ACC112 (cell line): ENCODE measurements around the gene RABL6.
"Not testable (repeated sequence)": the region's sequence is repeated elsewhere in the genome, so short reads cannot be mapped to it uniquely, and the experiment has no call there.

Experiments used
- H2AFZ ChIP-seq: fragments of 200-600 bp; sonication (generic); one replicate; pipeline ENCODE4 v1.6.0; 2017; ENCODE audit warnings: antibody characterized with exemption, low read length; ENCODE audit not compliant: unreplicated experiment
- H3K27ac ChIP-seq: fragments of 200-600 bp; sonication (generic); 2 replicates; pipeline ENCODE4 v1.5.1; 2014; ENCODE audit warnings: low read depth, mild to moderate bottlenecking, antibody characterized with exemption, low read length, moderate library complexity
- H3K27me3 ChIP-seq: fragments of 200-600 bp; sonication (generic); 2 replicates; pipeline ENCODE4 v1.6.1; 2014; ENCODE audit warnings: mild to moderate bottlenecking, antibody characterized with exemption, low read length, moderate library complexity, mixed read lengths; ENCODE audit not compliant: insufficient read depth
- H3K36me3 ChIP-seq: fragments of 200-600 bp; sonication (generic); 2 replicates; pipeline ENCODE4 v1.6.1; 2016; ENCODE audit warnings: mild to moderate bottlenecking, antibody characterized with exemption, low read length, moderate library complexity, mixed read lengths; ENCODE audit not compliant: insufficient read depth
- H3K4me1 ChIP-seq: fragments of 200-600 bp; sonication (generic); one replicate; pipeline ENCODE4 v1.6.1; 2016; ENCODE audit warnings: low read length, mixed read lengths; ENCODE audit not compliant: insufficient read depth, unreplicated experiment, control insufficient read depth
- H3K4me3 ChIP-seq: fragments of 200-600 bp; sonication (generic); 2 replicates; pipeline ENCODE4 v1.5.1; 2014; ENCODE audit warnings: mild to moderate bottlenecking, low read depth, low read length
- H3K79me2 ChIP-seq: fragments of 200-600 bp; sonication (generic); one replicate; pipeline ENCODE4 v1.6.0; 2016; ENCODE audit warnings: low read length; ENCODE audit not compliant: control insufficient read depth, unreplicated experiment, insufficient read depth

RABL6 gene

DNA sequence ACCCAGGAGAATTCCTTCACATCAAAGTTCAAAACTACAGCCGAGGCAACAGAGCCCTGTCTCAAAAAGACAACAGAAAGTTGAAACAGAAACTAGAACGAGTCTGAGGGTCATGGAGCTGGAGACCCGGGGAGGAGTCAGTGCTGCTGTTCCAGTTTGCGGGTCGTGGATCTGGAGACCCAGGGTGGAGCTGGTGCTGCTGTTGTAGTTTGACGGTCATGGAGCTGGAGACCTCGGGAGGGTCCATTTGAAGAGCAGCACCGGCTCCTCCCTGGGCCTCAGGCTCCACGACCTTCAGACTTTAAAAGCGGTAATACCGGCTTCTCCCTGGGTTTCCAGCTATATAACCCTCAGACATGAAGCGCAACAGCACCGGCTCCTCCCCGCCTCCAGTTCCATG is 30.4 kb upstream of the RABL6 start:
- Histone ChIP-seq H3K27ac (no peak overlapping the region), H3K36me3 (no peaks in the 10 kb centered on the region), H3K4me3 (no peak overlapping the region), H3K27me3 (peaks cover 36% of the 10 kb centered on the region), H2AFZ (no peak overlapping the region), H3K4me1 (no peaks in the 10 kb centered on the region), H3K79me2 (no peaks in the 10 kb centered on the region)

GRCh38 chr9:136779808-136780207 is 27.9 kb upstream of the RABL6 start:
- H3K27ac ChIP-seq, result no peak overlapping the region
- no peaks in the 10 kb centered on the region for H3K36me3 ChIP-seq
- H3K79me2 ChIP-seq, result no peaks in the 10 kb centered on the region
- H2AFZ ChIP-seq, result no peak overlapping the region
- H3K4me1 ChIP-seq, result no peaks in the 10 kb centered on the region
- peaks cover 36% of the 10 kb centered on the region for H3K27me3 ChIP-seq
- no peak overlapping the region for H3K4me3 ChIP-seq

- peaks cover 27% of the 10 kb centered on the region for H3K27me3 ChIP-seq
- H2AFZ ChIP-seq, result no peak overlapping the region
- no peak overlapping the region for H3K27ac ChIP-seq
- H3K79me2 ChIP-seq, result no peaks in the 10 kb centered on the region
- no peaks in the 10 kb centered on the region for H3K4me1 ChIP-seq
- H3K36me3 ChIP-seq, result no peaks in the 10 kb centered on the region
- H3K4me3 ChIP-seq, result no peak overlapping the region
Measured at GRCh38 chr9:136782452-136782851, 25.3 kb upstream of the RABL6 start.

- Histone ChIP-seq H3K27ac (no peak overlapping the region), H3K27me3 (peaks cover 8% of the 10 kb centered on the region; the same call in 1 of the 2 replicates), H3K79me2 (no peaks in the 10 kb centered on the region), H3K4me1 (peaks cover 4% of the 10 kb centered on the region), H2AFZ (no peak overlapping the region), H3K36me3 (no peaks in the 10 kb centered on the region), H3K4me3 (no peak overlapping the region)
Measured at GRCh38 chr9:136784249-136784996, 23.3 kb upstream of the RABL6 start.

- H3K36me3 ChIP-seq, result no peaks in the 10 kb centered on the region
- no peaks in the 10 kb centered on the region for H3K79me2 ChIP-seq
- H3K27me3 ChIP-seq, result 0 out of 2 replicates have a peak, but pooled peaks cover 2% of the 10 kb centered on the region
- peaks cover 4% of the 10 kb centered on the region for H3K4me1 ChIP-seq
- no peak overlapping the region for H3K27ac ChIP-seq
- no peak overlapping the region for H3K4me3 ChIP-seq
- H2AFZ ChIP-seq, result no peak overlapping the region
Measured at GRCh38 chr9:136784997-136785361, 22.8 kb upstream of the RABL6 start.

GRCh38 chr9:136785565-136786355 is 22.0 kb upstream of the RABL6 start:
- H3K4me3 ChIP-seq, result not testable (repeated sequence)

GRCh38 chr9:136786451-136786850 is 21.3 kb upstream of the RABL6 start:
- Histone ChIP-seq H3K4me1 (peaks cover 9% of the 10 kb centered on the region), H3K4me3 (no peak overlapping the region), H3K36me3 (no peaks in the 10 kb centered on the region), H2AFZ (no peak overlapping the region), H3K79me2 (no peaks in the 10 kb centered on the region), H3K27me3 (no peaks in the 10 kb centered on the region), H3K27ac (no peak overlapping the region)

More at GRCh38 chr9:136785565-136786355, 22.0 kb upstream of the RABL6 start:
- not testable (repeated sequence) for H3K36me3 ChIP-seq, H3K27ac ChIP-seq, H3K27me3 ChIP-seq, H2AFZ ChIP-seq, H3K79me2 ChIP-seq, H3K4me1 ChIP-seq

DNA sequence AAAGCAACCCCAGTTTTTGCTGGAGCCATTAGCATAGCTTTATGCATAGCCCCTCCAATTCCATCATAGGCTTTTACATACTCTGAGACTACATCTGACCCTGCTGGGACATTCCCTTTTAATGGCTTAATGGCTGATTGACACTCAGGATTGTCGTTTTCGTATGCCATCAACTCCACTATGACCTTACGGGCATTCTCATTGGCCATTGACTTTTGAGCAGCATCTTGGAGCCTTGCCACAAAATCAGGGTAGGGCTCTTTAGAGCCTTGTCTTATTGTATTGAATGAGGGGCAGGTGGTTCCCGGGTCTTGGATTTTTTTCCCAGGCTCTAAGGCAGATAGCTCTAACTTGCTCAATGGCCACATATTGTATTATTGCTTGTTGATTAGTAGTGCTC is 20.8 kb upstream of the RABL6 start:
- H3K4me3 ChIP-seq, H3K27ac ChIP-seq, H3K27me3 ChIP-seq, H3K36me3 ChIP-seq, H3K79me2 ChIP-seq, H2AFZ ChIP-seq: not testable (repeated sequence)
- peaks cover 10% of the 10 kb centered on the region for H3K4me1 ChIP-seq

DNA sequence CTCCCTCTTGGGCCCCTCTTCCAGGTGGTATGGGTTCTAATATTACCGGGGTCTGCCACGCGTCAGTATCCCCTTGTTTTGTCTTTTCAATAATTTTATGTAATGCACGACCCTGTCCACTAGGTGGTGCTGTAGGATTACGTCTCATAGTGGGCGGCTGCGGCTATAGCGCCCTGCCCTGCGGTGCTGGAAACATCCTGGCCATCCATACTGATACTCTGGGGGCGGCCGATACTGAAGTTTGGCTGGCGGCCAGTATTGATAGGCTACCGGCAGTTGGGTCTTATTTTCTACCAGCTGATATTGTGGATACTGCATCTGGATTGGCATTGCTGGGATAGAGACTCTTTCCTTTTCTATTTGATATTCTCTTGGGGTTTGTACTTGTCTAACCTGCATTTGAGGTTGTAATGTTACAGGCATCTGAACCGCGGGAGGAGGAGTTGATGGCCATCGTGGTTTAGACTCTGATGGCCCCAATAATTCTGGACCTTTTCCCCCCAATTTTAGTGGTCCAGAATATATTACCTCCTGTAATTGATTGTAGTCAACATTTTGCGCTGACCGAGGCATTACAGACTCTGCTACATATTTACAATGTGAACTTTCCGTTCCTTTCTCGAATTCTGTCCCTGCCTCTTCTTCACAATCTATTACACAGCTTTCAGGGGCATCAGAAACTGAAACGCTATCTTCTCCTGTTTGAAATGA is 19.9 kb upstream of the RABL6 start:
- H3K4me1 ChIP-seq, result peaks cover 13% of the 10 kb centered on the region
- no peak overlapping the region for H3K27ac ChIP-seq
- H2AFZ ChIP-seq, result peak overlapping the region; percentile 87

GRCh38 chr9:136788644-136789522 is 18.9 kb upstream of the RABL6 start:
- peaks cover 11% of the 10 kb centered on the region for H3K79me2 ChIP-seq
- peak overlapping the region; percentile 70; the same call in 1 of the 2 replicates for H3K4me3 ChIP-seq
- not testable (repeated sequence) for H3K27ac ChIP-seq, H3K27me3 ChIP-seq, H3K36me3 ChIP-seq, H2AFZ ChIP-seq
- peaks cover 13% of the 10 kb centered on the region for H3K4me1 ChIP-seq

More for the DNA sequence above, 19.9 kb upstream of the RABL6 start:
- Histone ChIP-seq H3K4me3 (peak overlapping the region; percentile 70), H3K36me3 (no peaks in the 10 kb centered on the region), H3K27me3 (no peaks in the 10 kb centered on the region), H3K79me2 (peaks cover 9% of the 10 kb centered on the region)
